ENCODE data around the gene HNRNPD. TPM values are rescaled to one million over a fixed set of nuclear protein-coding genes. Genes with fewer than 3 reads are reported as not detected.
"Not testable (repeated sequence)": the region's sequence is repeated elsewhere in the genome, so short reads cannot be mapped to it uniquely, and the experiment has no call there.

The HNRNPD gene
- total RNA-seq, 1 experiment from 2014 or later: 32.4 TPM

DNA sequence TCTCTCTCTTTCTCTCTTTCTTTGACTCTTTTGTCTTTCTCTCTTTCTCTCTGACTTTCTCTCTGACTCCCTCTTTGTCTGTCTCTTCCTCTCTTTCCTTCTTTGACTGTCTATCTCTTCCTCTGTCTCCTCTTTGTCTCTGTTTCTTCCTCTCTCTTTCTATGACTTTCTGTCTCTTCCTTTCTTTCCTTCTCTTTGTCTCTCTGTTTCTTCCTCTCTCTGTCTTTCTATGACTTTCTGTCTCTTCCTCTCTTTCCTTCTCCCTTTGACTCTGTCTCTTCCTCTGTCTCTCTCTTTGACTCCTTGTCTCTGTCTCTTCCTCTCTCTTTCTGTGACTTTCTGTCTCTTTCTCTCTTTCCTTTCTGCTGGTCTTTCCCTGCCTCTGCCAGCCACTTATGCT, 38.7 kb downstream of the HNRNPD start:
- in situ Hi-C loops (cut with HindIII; ENCODE audit: low pct_unique_long_range_greater_than_20kb, low sequenced_read_pairs): no loop called here
- no peak for DNase-seq (ENCODE audit: low read depth, low spot score)

DNA sequence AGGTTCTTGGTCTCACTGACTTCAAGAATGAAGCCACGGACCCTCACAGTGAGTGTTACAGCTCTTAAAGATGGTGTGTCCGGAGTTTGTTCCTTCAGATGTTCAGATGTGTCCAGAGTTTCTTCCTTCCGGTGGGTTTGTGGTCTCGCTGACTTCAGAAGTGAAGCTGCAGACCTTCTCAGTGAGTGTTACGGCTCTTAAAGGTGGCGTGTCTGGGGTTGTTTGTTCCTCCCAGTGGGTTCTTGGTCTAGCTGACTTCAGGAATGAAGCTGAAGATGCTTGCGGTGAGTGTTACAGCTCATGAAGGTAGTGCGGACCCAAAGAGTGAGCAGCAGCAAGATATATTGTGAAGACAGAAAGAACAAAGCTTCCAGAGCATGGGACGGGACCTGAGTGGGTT, 40.1 kb downstream of the HNRNPD start:
- in situ Hi-C loops (cut with HindIII; ENCODE audit: low pct_unique_long_range_greater_than_20kb, low sequenced_read_pairs); DNase-seq (ENCODE audit: low read depth, low spot score): not testable (repeated sequence)

DNA sequence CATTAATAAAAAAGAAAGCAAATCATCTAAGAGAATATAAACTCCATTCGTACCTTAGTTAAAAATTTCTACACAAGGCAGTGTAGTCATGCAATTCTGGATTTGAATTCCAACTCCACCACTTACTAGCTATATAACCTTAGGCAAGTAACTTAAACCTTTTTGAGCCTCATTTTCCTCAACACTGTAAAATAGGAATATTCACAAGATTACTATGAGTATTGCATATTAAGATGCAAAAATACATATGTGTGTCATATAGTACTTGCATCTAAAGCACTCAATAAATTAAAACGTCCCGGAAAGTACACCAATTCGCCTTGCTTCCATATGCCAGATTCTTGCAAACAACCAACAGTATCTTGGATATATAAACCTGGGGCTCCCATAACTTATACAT, 42.0 kb downstream of the HNRNPD start:
- DNase-seq (ENCODE audit: low read depth, low spot score): no peak
- in situ Hi-C loops (cut with HindIII; ENCODE audit: low pct_unique_long_range_greater_than_20kb, low sequenced_read_pairs): no loop called here

DNA sequence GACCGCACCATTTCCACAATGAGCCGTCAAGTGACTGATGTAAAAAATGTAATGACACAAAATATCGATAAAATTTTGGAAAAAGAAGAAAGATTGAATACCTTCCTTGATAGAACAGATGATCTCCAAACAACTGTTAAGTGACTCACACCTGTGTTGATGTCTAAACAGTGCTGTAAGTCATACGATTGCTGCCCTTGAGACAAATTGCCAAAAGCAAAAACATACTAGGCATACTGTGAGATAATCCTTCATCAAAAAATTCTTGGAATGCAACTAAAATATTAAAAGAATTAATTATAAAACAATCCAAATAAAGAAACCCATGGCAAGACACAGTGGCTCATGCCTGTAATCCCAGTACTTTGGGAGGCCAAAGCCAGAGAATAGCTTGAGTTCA, 53.4 kb downstream of the HNRNPD start:
- in situ Hi-C loops (cut with HindIII; ENCODE audit: low pct_unique_long_range_greater_than_20kb, low sequenced_read_pairs): no loop called here
- DNase-seq (ENCODE audit: low read depth, low spot score): no peak

DNA sequence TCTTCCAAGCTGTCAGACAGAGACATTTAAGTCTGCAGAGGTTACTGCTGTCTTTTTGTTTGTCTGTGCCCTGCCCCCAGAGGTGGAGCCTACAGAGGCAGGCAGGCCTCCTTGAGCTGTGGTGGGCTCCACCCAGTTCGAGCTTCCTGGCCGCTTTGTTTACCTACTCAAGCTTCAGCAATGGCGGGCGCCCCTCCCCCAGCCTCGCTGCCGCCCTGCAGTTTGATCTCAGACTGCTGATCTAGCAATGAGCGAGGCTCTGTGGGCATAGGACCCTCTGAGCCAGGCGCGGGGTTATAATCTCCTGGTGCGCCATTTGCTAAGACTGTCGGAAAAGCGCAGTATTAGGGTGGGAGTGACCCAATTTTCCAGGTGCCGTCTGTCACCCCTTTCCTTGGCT, 70.7 kb downstream of the HNRNPD start:
- in situ Hi-C loops (cut with HindIII; ENCODE audit: low pct_unique_long_range_greater_than_20kb, low sequenced_read_pairs); DNase-seq (ENCODE audit: low read depth, low spot score): not testable (repeated sequence)

Small RNA genes lying within 50 kb of the gene (small RNA-seq; reads per million reads assigned to genes)
- gene RF00150: 0 reads per million in 2 experiments

Other genes with a start within 250 kb of the HNRNPD start
- gene HNRNPDL, start 56.5 kb upstream of the HNRNPD start, total RNA-seq (2014; rRNA removed; shearing (Covaris generic)): 169 and 179 TPM in 2 replicates
- gene ENOPH1, start 56.6 kb upstream of the HNRNPD start, total RNA-seq (2014; rRNA removed; shearing (Covaris generic)): 53.4 and 54.9 TPM in 2 replicates
- gene TMEM150C, start 188.0 kb upstream of the HNRNPD start, total RNA-seq (2014; rRNA removed; shearing (Covaris generic)): 4.5 and 7.0 TPM in 2 replicates

Measured in SK-MEL-5 (cell line).